Activated T-cell treated with anti-CD3 and anti-CD28 coated beads, Interleukin-2, amount 50 U/mL, for 4 hours (primary cell): Measurements from ENCODE around the gene CAMKK2. TPM values are rescaled to one million over a fixed set of nuclear protein-coding genes. Genes with fewer than 3 reads are reported as not detected.

Source experiments
- ATAC-seq, 2 donors: fragments of 200-7000 bp; cut with Tn5 transposase; one replicate each; pipeline ENCODE4 v1.10.0; 2021
- DNase-seq: peaks from one replicate; pipeline ENCODE4 v3.0.0-alpha.2; 2020
- H3K27me3 Mint-ChIP-seq: one replicate; pipeline ENCODE4 v1.8.0; 2021; ENCODE audit warnings: low read depth, mixed read lengths
- H3K36me3 Mint-ChIP-seq: one replicate; pipeline ENCODE4 v1.8.0; 2022; ENCODE audit warnings: mixed read lengths; ENCODE audit not compliant: insufficient read depth
- H3K4me1 Mint-ChIP-seq: one replicate; pipeline ENCODE4 v1.8.0; 2021; ENCODE audit warnings: low read depth, mixed read lengths
- H3K4me3 Mint-ChIP-seq: one replicate; pipeline ENCODE4 v1.8.0; 2021; ENCODE audit warnings: mild to moderate bottlenecking, moderate library complexity, mixed read lengths
- H3K9me3 Mint-ChIP-seq: one replicate; pipeline ENCODE4 v1.8.0; 2021; ENCODE audit warnings: mixed read lengths
- total RNA-seq, 3 donors: library from RNA; stranded (reverse); gene quantifications; one replicate each; pipeline ENCODE4 v1.2.1, GENCODE V29; 2021

The CAMKK2 gene
- total RNA-seq, 3 donors from 2014 or later = 28.9 to 41.4 (median 39.3) TPM

GRCh38 chr12:121255433-121255832, 41.1 kb downstream of the CAMKK2 start:
- H3K9me3 Mint-ChIP-seq = no peaks in the 10 kb centered on the region
- no peak overlapping the region for H3K4me3 Mint-ChIP-seq
- no peak for DNase-seq
- H3K27me3 Mint-ChIP-seq = no peaks in the 10 kb centered on the region
- peaks cover 59% of the 10 kb centered on the region for H3K36me3 Mint-ChIP-seq
- ATAC-seq = no peak
- H3K4me1 Mint-ChIP-seq = peaks cover 2% of the 10 kb centered on the region

GRCh38 chr12:121253638-121254335, 42.7 kb downstream of the CAMKK2 start:
- Mint-ChIP-seq H3K4me3 (no peak overlapping the region), H3K27me3 (no peaks in the 10 kb centered on the region), H3K9me3 (no peaks in the 10 kb centered on the region), H3K4me1 (peaks cover 2% of the 10 kb centered on the region), H3K36me3 (peaks cover 57% of the 10 kb centered on the region)
- ATAC-seq (peak in 1 of 2 donors; percentile 51), DNase-seq (no peak)

- DNase-seq (no peak), ATAC-seq (no peak)
- H3K27me3 Mint-ChIP-seq = no peaks in the 10 kb centered on the region
- H3K4me3 Mint-ChIP-seq = no peak overlapping the region
- peaks cover 54% of the 10 kb centered on the region for H3K36me3 Mint-ChIP-seq
- peaks cover 2% of the 10 kb centered on the region for H3K4me1 Mint-ChIP-seq
- H3K9me3 Mint-ChIP-seq = no peaks in the 10 kb centered on the region
These were observed 43.7 kb downstream of the CAMKK2 start for GRCh38 chr12:121252712-121253345.

GRCh38 chr12:121251838-121252237, 44.7 kb downstream of the CAMKK2 start:
- ATAC-seq (no peak), DNase-seq (no peak)
- H3K36me3 Mint-ChIP-seq = peaks cover 60% of the 10 kb centered on the region
- no peak overlapping the region for H3K4me3 Mint-ChIP-seq
- H3K9me3 Mint-ChIP-seq = no peaks in the 10 kb centered on the region
- H3K27me3 Mint-ChIP-seq = no peaks in the 10 kb centered on the region
- H3K4me1 Mint-ChIP-seq = peaks cover 2% of the 10 kb centered on the region

GRCh38 chr12:121250359-121250758, 46.1 kb downstream of the CAMKK2 start:
- ATAC-seq (no peak), DNase-seq (no peak)
- Mint-ChIP-seq H3K4me3 (no peak overlapping the region), H3K9me3 (no peaks in the 10 kb centered on the region), H3K4me1 (peaks cover 2% of the 10 kb centered on the region), H3K27me3 (no peaks in the 10 kb centered on the region), H3K36me3 (peaks cover 50% of the 10 kb centered on the region)

- no peaks in the 10 kb centered on the region for H3K27me3 Mint-ChIP-seq
- no peak overlapping the region for H3K4me3 Mint-ChIP-seq
- H3K36me3 Mint-ChIP-seq = peaks cover 36% of the 10 kb centered on the region
- ATAC-seq = no peak
- H3K9me3 Mint-ChIP-seq = no peaks in the 10 kb centered on the region
- no peaks in the 10 kb centered on the region for H3K4me1 Mint-ChIP-seq
- no peak for DNase-seq
These were observed 47.9 kb downstream of the CAMKK2 start for GRCh38 chr12:121248622-121249021.

- no peak overlapping the region for H3K4me3 Mint-ChIP-seq
- peaks cover 28% of the 10 kb centered on the region for H3K36me3 Mint-ChIP-seq
- H3K27me3 Mint-ChIP-seq = no peaks in the 10 kb centered on the region
- no peaks in the 10 kb centered on the region for H3K9me3 Mint-ChIP-seq
- DNase-seq (no peak), ATAC-seq (no peak)
- H3K4me1 Mint-ChIP-seq = peaks cover 1% of the 10 kb centered on the region
These were observed 49.5 kb downstream of the CAMKK2 start for GRCh38 chr12:121246893-121247557.

- no peak for DNase-seq
- H3K9me3 Mint-ChIP-seq = no peaks in the 10 kb centered on the region
These were observed 50.6 kb downstream of the CAMKK2 start for GRCh38 chr12:121245951-121246350.

GRCh38 chr12:121245031-121245430, 51.5 kb downstream of the CAMKK2 start:
- DNase-seq (no peak), ATAC-seq (no peak)
- Mint-ChIP-seq H3K9me3 (no peaks in the 10 kb centered on the region), H3K4me3 (no peak overlapping the region), H3K36me3 (peaks cover 18% of the 10 kb centered on the region), H3K27me3 (no peaks in the 10 kb centered on the region), H3K4me1 (peaks cover 21% of the 10 kb centered on the region)

More at GRCh38 chr12:121245951-121246350, 50.6 kb downstream of the CAMKK2 start:
- no peak for ATAC-seq
- H3K27me3 Mint-ChIP-seq = no peaks in the 10 kb centered on the region
- H3K4me3 Mint-ChIP-seq = no peak overlapping the region
- peaks cover 23% of the 10 kb centered on the region for H3K36me3 Mint-ChIP-seq
- peaks cover 12% of the 10 kb centered on the region for H3K4me1 Mint-ChIP-seq

- ATAC-seq (no peak), DNase-seq (no peak)
- Mint-ChIP-seq H3K9me3 (no peaks in the 10 kb centered on the region), H3K4me1 (peaks cover 36% of the 10 kb centered on the region), H3K4me3 (peak overlapping the region; percentile 74), H3K27me3 (no peaks in the 10 kb centered on the region), H3K36me3 (peaks cover 8% of the 10 kb centered on the region)
These were observed 55.1 kb downstream of the CAMKK2 start for GRCh38 chr12:121241156-121241970.

- peak; percentile 83 for ATAC-seq
- no peaks in the 10 kb centered on the region for H3K9me3 Mint-ChIP-seq
- peaks cover 8% of the 10 kb centered on the region for H3K36me3 Mint-ChIP-seq
- H3K27me3 Mint-ChIP-seq = no peaks in the 10 kb centered on the region
- H3K4me3 Mint-ChIP-seq = peak overlapping the region; percentile 74
- H3K4me1 Mint-ChIP-seq = peaks cover 36% of the 10 kb centered on the region
- DNase-seq = peak; percentile 87
These were observed 55.9 kb downstream of the CAMKK2 start for GRCh38 chr12:121240484-121241101.

GRCh38 chr12:121240062-121240420, 56.5 kb downstream of the CAMKK2 start:
- peak overlapping the region; percentile 74 for H3K4me3 Mint-ChIP-seq
- no peaks in the 10 kb centered on the region for H3K27me3 Mint-ChIP-seq
- ATAC-seq (peak in 1 of 2 donors; percentile 14), DNase-seq (no peak)
- H3K4me1 Mint-ChIP-seq = peaks cover 36% of the 10 kb centered on the region
- H3K36me3 Mint-ChIP-seq = peaks cover 8% of the 10 kb centered on the region
- no peaks in the 10 kb centered on the region for H3K9me3 Mint-ChIP-seq

GRCh38 chr12:121239351-121240061, 57.0 kb downstream of the CAMKK2 start:
- Mint-ChIP-seq H3K9me3 (no peaks in the 10 kb centered on the region), H3K4me1 (peaks cover 36% of the 10 kb centered on the region), H3K36me3 (peaks cover 11% of the 10 kb centered on the region), H3K27me3 (no peaks in the 10 kb centered on the region), H3K4me3 (no peak overlapping the region)
- no peak for ATAC-seq
- DNase-seq = no peak
